Activated gamma-delta T cell treated with anti-CD3 and anti-CD28 coated beads, Interleukin-2, amount 50 U/mL, for 16 hours (primary cell): Measurements from ENCODE around the gene RAPH1.
A peak's percentile ranks its signal among the peaks of the same experiment; 100 is the strongest.

Experiments
- DNase-seq: peaks from one replicate; pipeline ENCODE4 v3.0.0-alpha.2; 2020; ENCODE audit warnings: low read depth

RAPH1 gene

GRCh38 chr2:203489531-203489930 lies 45.6 kb downstream of the RAPH1 start:
- DNase-seq: no peak

- DNase-seq: peak; percentile 24
Observed at GRCh38 chr2:203484266-203485112, 50.6 kb downstream of the RAPH1 start.

GRCh38 chr2:203480623-203481022 lies 54.5 kb downstream of the RAPH1 start:
- no peak for DNase-seq

- DNase-seq: no peak
Observed at GRCh38 chr2:203476881-203477280, 58.2 kb downstream of the RAPH1 start.

- no peak for DNase-seq
Observed at GRCh38 chr2:203471323-203471722, 63.8 kb downstream of the RAPH1 start.

- DNase-seq: no peak
Observed at GRCh38 chr2:203470371-203470770, 64.7 kb downstream of the RAPH1 start.

GRCh38 chr2:203469546-203469945 lies 65.6 kb downstream of the RAPH1 start:
- no peak for DNase-seq

- DNase-seq: no peak
Observed at GRCh38 chr2:203463266-203463678, 71.8 kb downstream of the RAPH1 start.

GRCh38 chr2:203462308-203462707 lies 72.8 kb downstream of the RAPH1 start:
- DNase-seq: no peak

GRCh38 chr2:203461746-203462145 lies 73.4 kb downstream of the RAPH1 start:
- no peak for DNase-seq

GRCh38 chr2:203455209-203455608 lies 79.9 kb downstream of the RAPH1 start:
- no peak for DNase-seq

- DNase-seq: no peak
Observed at GRCh38 chr2:203453858-203454451, 81.1 kb downstream of the RAPH1 start.

GRCh38 chr2:203451689-203452088 lies 83.4 kb downstream of the RAPH1 start:
- DNase-seq: no peak

- no peak for DNase-seq
Observed at GRCh38 chr2:203451011-203451410, 84.1 kb downstream of the RAPH1 start.

GRCh38 chr2:203450561-203450960 lies 84.5 kb downstream of the RAPH1 start:
- DNase-seq: no peak

- no peak for DNase-seq
Observed at GRCh38 chr2:203446780-203447179, 88.3 kb downstream of the RAPH1 start.

- no peak for DNase-seq
Observed at GRCh38 chr2:203446071-203446481, 89.0 kb downstream of the RAPH1 start.

GRCh38 chr2:203444738-203445137 lies 90.4 kb downstream of the RAPH1 start:
- no peak for DNase-seq

GRCh38 chr2:203442463-203442862 lies 92.6 kb downstream of the RAPH1 start:
- no peak for DNase-seq

- DNase-seq: no peak
Observed at GRCh38 chr2:203441463-203441862, 93.6 kb downstream of the RAPH1 start.

GRCh38 chr2:203440671-203441070 lies 94.4 kb downstream of the RAPH1 start:
- no peak for DNase-seq

- DNase-seq: no peak
Observed at GRCh38 chr2:203438528-203438927, 96.6 kb downstream of the RAPH1 start.

GRCh38 chr2:203437511-203437910 lies 97.6 kb downstream of the RAPH1 start:
- no peak for DNase-seq

GRCh38 chr2:203436496-203436895 lies 98.6 kb downstream of the RAPH1 start:
- DNase-seq: no peak
